Right lobe of liver (tissue), 6 donors: ENCODE data around the gene SPTBN1. TPM values are rescaled to one million over a fixed set of nuclear protein-coding genes. Genes with fewer than 3 reads are reported as not detected.

Source experiments
- ATAC-seq, 4 donors: fragments of 200-7000 bp; cut with Tn5 transposase; one replicate each; pipeline ENCODE4 v1.9.1; 2020; ENCODE audit warnings: mild to moderate bottlenecking in 4 of 4, moderate library complexity in 4 of 4
- DNase-seq, 3 donors: peaks; one replicate each; pipeline ENCODE4 v3.0.0-alpha.2; 2020
- H3K27ac ChIP-seq, 3 donors: fragments of 200-600 bp; one replicate each; pipeline ENCODE4 v1.8.0; 2022
- H3K27me3 ChIP-seq, 2 donors: fragments of 200-600 bp; one replicate each; pipeline ENCODE4 v1.8.0; 2022
- H3K36me3 ChIP-seq, 4 donors: fragments of 200-600 bp; sonication (generic) in 1 of 4; one replicate each; pipeline versions ENCODE4 v1.5.1 to v1.8.0; 2017 to 2022; ENCODE audit warnings: control low read depth in 1 of 4
- H3K4me1 ChIP-seq, 4 donors: fragments of 200-600 bp; sonication (generic) in 1 of 4; one replicate each; pipeline versions ENCODE4 v1.5.1 to v1.8.0; 2017 to 2022; ENCODE audit warnings: control low read depth in 1 of 4
- H3K4me3 ChIP-seq, 3 donors: fragments of 200-600 bp; one replicate each; pipeline ENCODE4 v1.8.0; 2022
- H3K9me3 ChIP-seq, 4 donors: fragments of 200-600 bp; sonication (generic) in 1 of 4; one replicate each; pipeline versions ENCODE4 v1.5.1 to v1.8.0; 2017 to 2022; ENCODE audit warnings: control low read depth in 1 of 4
- POLR2A ChIP-seq: fragments of 450-650 bp; IDR thresholded peaks from one replicate; pipeline ENCODE4 v1.6.1; 2017; ENCODE audit warnings: antibody characterized with exemption, mild to moderate bottlenecking
- WGBS: methylation state at CpG from one replicate; pipeline ENCODE4 v1.1.6; 2018; ENCODE audit warnings: low coverage, low lambda C conversion rate; ENCODE audit not compliant: insufficient coverage; ENCODE audit errors: missing lambda C conversion rate; 5-methylcytosine and 5-hydroxymethylcytosine counted together
- intact Hi-C, 2 donors: fragments of 100-400 bp; cut with DNase I; formaldehyde crosslinking; loops; one replicate each; pipeline versions ENCODE4 v1.11.2 to v1.14.1; 2022
- total RNA-seq, 6 experiments: library from RNA; depleted of rRNA in 2 of 6; stranded (reverse); fragments of >200 nt in 2 of 6; fragmentation: NEBNext Ultra II Directional in 3 of 6; extraction: Animal tissue kit (Norgen Biotek cat#: 25700) in 3 of 6; gene quantifications; one replicate each; pipeline versions ENCODE4 v1.1.0 to v1.2.4, GENCODE V29; 2016 to 2023
- TF ChIP-seq, protein P1 (sequence below), 4 donors: fragments of 200-600 bp in 3 of 4; fragments of 450-650 bp in 1 of 4; IDR thresholded peaks; one replicate each; pipeline versions ENCODE4 v1.5.1 to v1.8.0; 2016 to 2022; ENCODE audit warnings: antibody characterized with exemption in 4 of 4, mild to moderate bottlenecking in 2 of 4
- donor health status: DM: no; HTN: yes; CAD: no.
- donor health status: DM: no; HTN: no; CAD: no.
- donor health status: DM: no; HTN: no; CAD: no.
- donor health status: DM: no; HTN: yes; CAD: no.
- donor health status: DM: no; HTN: yes; CAD: no.

The SPTBN1 gene
- total RNA-seq, 6 experiments from 2014 or later: 107 to 315 (median 227) TPM

- TF ChIP-seq, protein P1, sequence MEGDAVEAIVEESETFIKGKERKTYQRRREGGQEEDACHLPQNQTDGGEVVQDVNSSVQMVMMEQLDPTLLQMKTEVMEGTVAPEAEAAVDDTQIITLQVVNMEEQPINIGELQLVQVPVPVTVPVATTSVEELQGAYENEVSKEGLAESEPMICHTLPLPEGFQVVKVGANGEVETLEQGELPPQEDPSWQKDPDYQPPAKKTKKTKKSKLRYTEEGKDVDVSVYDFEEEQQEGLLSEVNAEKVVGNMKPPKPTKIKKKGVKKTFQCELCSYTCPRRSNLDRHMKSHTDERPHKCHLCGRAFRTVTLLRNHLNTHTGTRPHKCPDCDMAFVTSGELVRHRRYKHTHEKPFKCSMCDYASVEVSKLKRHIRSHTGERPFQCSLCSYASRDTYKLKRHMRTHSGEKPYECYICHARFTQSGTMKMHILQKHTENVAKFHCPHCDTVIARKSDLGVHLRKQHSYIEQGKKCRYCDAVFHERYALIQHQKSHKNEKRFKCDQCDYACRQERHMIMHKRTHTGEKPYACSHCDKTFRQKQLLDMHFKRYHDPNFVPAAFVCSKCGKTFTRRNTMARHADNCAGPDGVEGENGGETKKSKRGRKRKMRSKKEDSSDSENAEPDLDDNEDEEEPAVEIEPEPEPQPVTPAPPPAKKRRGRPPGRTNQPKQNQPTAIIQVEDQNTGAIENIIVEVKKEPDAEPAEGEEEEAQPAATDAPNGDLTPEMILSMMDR (IDR thresholded peaks at IDR 0.05): no peak
- no peak for TF ChIP-seq POLR2A
- intact Hi-C loops: no loop called here
- H3K36me3 ChIP-seq: no peaks in the 10 kb centered on the region
- DNase-seq (no peak), ATAC-seq (no peak)
- WGBS: 77% methylated on average over 1 of the region's 1 CpG
- no peaks in the 10 kb centered on the region for H3K9me3 ChIP-seq
- H3K4me1 ChIP-seq: peaks cover 0 to 26% (median 12%) of the 10 kb centered on the region in 4 donors
- H3K4me3 ChIP-seq: no peak overlapping the region
- no peak overlapping the region for H3K27ac ChIP-seq
- H3K27me3 ChIP-seq: no peaks in the 10 kb centered on the region
Observed at GRCh38 chr2:54553775-54554174, 97.6 kb downstream of the SPTBN1 start.

GRCh38 chr2:54555318-54555837 is 99.3 kb downstream of the SPTBN1 start:
- peaks cover 0 to 26% (median 12%) of the 10 kb centered on the region in 4 donors for H3K4me1 ChIP-seq
- H3K9me3 ChIP-seq: no peaks in the 10 kb centered on the region
- intact Hi-C loops: no loop called here
- H3K4me3 ChIP-seq: no peak overlapping the region
- H3K27ac ChIP-seq: peak overlapping the region; percentile 56 to 99 (median 71)
- DNase-seq (peak in 2 of 3 donors; percentile 34 to 62), ATAC-seq (peak; percentile 35 to 63 (median 50))
- no peaks in the 10 kb centered on the region for H3K27me3 ChIP-seq
- 12% methylated on average over 2 of the region's 3 CpGs for WGBS
- H3K36me3 ChIP-seq: no peaks in the 10 kb centered on the region
- TF ChIP-seq POLR2A: peak; percentile 80
- TF ChIP-seq, protein P1 (IDR thresholded peaks at IDR 0.05): no peak

GRCh38 chr2:54556621-54557121 is 100.5 kb downstream of the SPTBN1 start:
- Histone ChIP-seq H3K9me3 (no peaks in the 10 kb centered on the region), H3K4me3 (no peak overlapping the region), H3K4me1 (peaks cover 0 to 37% (median 17%) of the 10 kb centered on the region in 4 donors), H3K27ac (peak overlapping the region; percentile 94 to 99 (median 95)), H3K36me3 (no peaks in the 10 kb centered on the region), H3K27me3 (no peaks in the 10 kb centered on the region)
- intact Hi-C loops: no loop called here
- 67% methylated on average over 2 of the region's 2 CpGs for WGBS
- no peak for TF ChIP-seq POLR2A
- TF ChIP-seq, protein P1 (IDR thresholded peaks at IDR 0.05): no peak
- DNase-seq (no peak), ATAC-seq (no peak)

DNA sequence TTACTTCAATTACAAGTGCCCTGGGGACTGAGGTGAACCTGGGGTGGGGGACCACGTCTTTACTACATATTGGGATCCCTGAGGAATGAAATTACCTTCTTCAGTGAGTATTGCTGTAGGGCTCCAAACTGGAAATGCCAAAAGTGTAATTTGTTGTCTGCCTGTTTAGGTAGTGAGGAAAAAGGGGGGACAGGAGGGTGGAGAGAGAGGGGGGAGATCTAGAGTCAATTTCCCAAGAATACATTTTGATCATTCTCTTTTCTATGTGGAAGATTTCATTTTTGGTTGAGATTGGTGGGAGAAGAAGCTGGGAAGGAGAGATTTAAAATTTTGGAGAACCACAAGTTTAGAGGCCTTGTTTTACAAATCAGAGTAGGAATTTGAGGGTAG is 101.1 kb downstream of the SPTBN1 start:
- no peaks in the 10 kb centered on the region for H3K36me3 ChIP-seq
- H3K27me3 ChIP-seq: no peaks in the 10 kb centered on the region
- peak overlapping the region; percentile 94 to 99 (median 95) for H3K27ac ChIP-seq
- peaks cover 0 to 42% (median 20%) of the 10 kb centered on the region in 4 donors for H3K4me1 ChIP-seq
- no peaks in the 10 kb centered on the region for H3K9me3 ChIP-seq
- DNase-seq (no peak), ATAC-seq (no peak)
- 36% methylated on average over 1 of the region's 1 CpG for WGBS
- TF ChIP-seq POLR2A: no peak
- TF ChIP-seq, protein P1 (IDR thresholded peaks at IDR 0.05): no peak
- intact Hi-C loops: no loop called here
- peak overlapping the region; percentile 68 to 71 (median 68) for H3K4me3 ChIP-seq
